A549 (cell line): ENCODE results near the gene FAM131C. TPM values are rescaled to one million over a fixed set of nuclear protein-coding genes. Genes with fewer than 3 reads are reported as not detected.

Experiments
- ATAC-seq, 2 experiments: fragments of 200-7000 bp in 1 of 2; fragments of >200 bp in 1 of 2; cut with Nextera tagmentation in 1 of 2; cut with Tn5 transposase in 1 of 2; 3 replicates each; pipeline versions ENCODE4 v1.8.0 to v1.9.1; 2018 to 2020; ENCODE audit warnings: mild to moderate bottlenecking in 1 of 2, moderate library complexity in 1 of 2
- CTCF ChIA-PET: fragments of 300-600 bp; sonication (Branson Sonifier 250); formaldehyde crosslinking; extraction: SDS; loops from one replicate; lab custom pipeline; 2021; ENCODE audit warnings: antibody characterized with exemption, inconsistent platforms; lab: Yijun Ruan, JAX
- POLR2A ChIA-PET: fragments of 350-600 bp; formaldehyde crosslinking; extraction: SDS; loops from one replicate; lab custom pipeline; 2021; ENCODE audit warnings: antibody characterized with exemption, inconsistent platforms; lab: Yijun Ruan, JAX
- DNase-seq, 2 experiments: peaks; one replicate each; pipeline versions ENCODE4 v3.0.0 to v3.0.0-alpha.2; 2011 to 2016; ENCODE audit warnings: low read depth in 1 of 2, low spot score in 1 of 2
- FAIRE-seq: peaks from 2 replicates; lab custom pipeline; 2011; peaks lifted over from hg19 to GRCh38; lab: Jason Lieb, UNC
- H3K27ac ChIP-seq, 2 experiments: fragments of >200 bp; sonication (Bioruptor Twin); formaldehyde crosslinking; 3 replicates each; pipeline ENCODE4 v1.5.1; 2016 to 2017
- H3K4me1 ChIP-seq: fragments of >200 bp; sonication (Bioruptor Twin); formaldehyde crosslinking; 3 replicates; pipeline ENCODE4 v1.6.1; 2016
- H3K4me2 ChIP-seq: fragments of >200 bp; sonication (Bioruptor Twin); formaldehyde crosslinking; 3 replicates; pipeline ENCODE4 v1.6.1; 2016
- H3K4me3 ChIP-seq: fragments of >200 bp; sonication (Bioruptor Twin); formaldehyde crosslinking; 3 replicates; pipeline ENCODE4 v1.5.1; 2016
- H3K9me3 ChIP-seq: fragments of >200 bp; sonication (Bioruptor Twin); formaldehyde crosslinking; 3 replicates; pipeline ENCODE4 v1.6.1; 2016
- BHLHE40 ChIP-seq: IDR thresholded peaks from 2 replicates; pipeline ENCODE4 v1.6.1; 2012; ENCODE audit warnings: low read depth, low read length, inconsistent platforms
- CEBPB ChIP-seq, 2 experiments: fragments of >200 bp in 1 of 2; sonication (Bioruptor Twin) in 1 of 2; formaldehyde crosslinking in 1 of 2; IDR thresholded peaks; 2 replicates each; pipeline ENCODE4 v1.6.1; 2012 to 2016
- CHD2 ChIP-seq: fragments of 150-350 bp; IDR thresholded peaks from 2 replicates; pipeline ENCODE4 v1.6.1; 2014; ENCODE audit warnings: low read length; ENCODE audit not compliant: partially characterized antibody
- EHMT2 ChIP-seq: fragments of 200-600 bp; sonication (generic); IDR thresholded peaks from 2 replicates; pipeline ENCODE4 v1.6.1; 2016; ENCODE audit warnings: antibody characterized with exemption, low read depth, mild to moderate bottlenecking, moderate library complexity
- ELK1 ChIP-seq: fragments of 150-350 bp; IDR thresholded peaks from 2 replicates; pipeline ENCODE4 v1.6.1; 2014; ENCODE audit warnings: low read depth, mild to moderate bottlenecking, low read length
- EP300 ChIP-seq, 2 experiments: fragments of >200 bp; sonication (Bioruptor Twin); formaldehyde crosslinking; IDR thresholded peaks; 2 replicates in 1 of 2; 3 replicates in 1 of 2; pipeline ENCODE4 v1.6.1; 2016 to 2017
- ESRRA ChIP-seq: fragments of 150-350 bp; IDR thresholded peaks from 2 replicates; pipeline ENCODE4 v1.6.1; 2014; ENCODE audit warnings: mild to moderate bottlenecking, low read length, borderline replicate concordance
- FOXS1 ChIP-seq: fragments of 250-450 bp; sonication (Bioruptor Pico); IDR thresholded peaks from 2 replicates; pipeline ENCODE4 v1.5.0; 2020; ENCODE audit warnings: mild to moderate bottlenecking, moderate library complexity
- HDAC2 ChIP-seq: fragments of 200-600 bp; sonication (generic); IDR thresholded peaks from 2 replicates; pipeline ENCODE4 v1.6.1; 2016
- NFE2L2 ChIP-seq: fragments of 150-350 bp; conservative IDR thresholded peaks from 2 replicates; pipeline ENCODE4 v1.6.1; 2014; ENCODE audit warnings: low read length
- PBX3 ChIP-seq: IDR thresholded peaks from 2 replicates; pipeline ENCODE4 v1.6.1; 2012
- PHF8 ChIP-seq: fragments of 200-600 bp; sonication (generic); IDR thresholded peaks from 2 replicates; pipeline ENCODE4 v1.6.1; 2016; ENCODE audit warnings: low read depth, mild to moderate bottlenecking, antibody characterized with exemption, moderate library complexity, borderline replicate concordance
- POLR2A ChIP-seq: IDR thresholded peaks from 2 replicates; pipeline ENCODE4 v1.6.1; 2012; ENCODE audit warnings: mild to moderate bottlenecking, low read length
- RAD21 ChIP-seq, 2 experiments: fragments of >200 bp in 1 of 2; sonication (Bioruptor Twin) in 1 of 2; formaldehyde crosslinking in 1 of 2; IDR thresholded peaks in 1 of 2; conservative IDR thresholded peaks in 1 of 2; 2 replicates in 1 of 2; 3 replicates in 1 of 2; pipeline ENCODE4 v1.6.1; 2012 to 2018; ENCODE audit warnings: inconsistent platforms in 1 of 2
- RARB ChIP-seq: fragments of 250-450 bp; sonication (Bioruptor Pico); IDR thresholded peaks from 2 replicates; pipeline ENCODE4 v1.8.0; 2021; ENCODE audit warnings: mild to moderate bottlenecking, moderate library complexity
- SMC3 ChIP-seq: fragments of >200 bp; sonication (Bioruptor Twin); formaldehyde crosslinking; IDR thresholded peaks from 3 replicates; pipeline ENCODE4 v1.6.1; 2018; ENCODE audit warnings: inconsistent platforms
- ZC3H11A ChIP-seq: fragments of 450-650 bp; IDR thresholded peaks from 2 replicates; pipeline ENCODE4 v1.6.1; 2014; ENCODE audit warnings: antibody characterized with exemption, mild to moderate bottlenecking
- WGBS: methylation state at CpG from one replicate; pipeline ENCODE4 v1.1.6; 2017; ENCODE audit errors: missing lambda C conversion rate; 5-methylcytosine and 5-hydroxymethylcytosine counted together
- polyA plus RNA-seq, 4 experiments: library from polyadenylated mRNA; depleted of rRNA in 3 of 4; stranded (reverse); fragments of >200 nt; fragmentation: RNase III in 1 of 4; extraction: RNeasy Plus Mini Kit Qiagen cat#74134 plus additional on column Dnase treatment in 1 of 4; gene quantifications; 2 replicates in 3 of 4; 3 replicates in 1 of 4; pipeline ENCODE4 v1.2.3, GENCODE V29; 2011 to 2017
- TF ChIP-seq, protein P1 (sequence below): fragments of >200 bp; sonication (Bioruptor Twin); formaldehyde crosslinking; IDR thresholded peaks from 2 replicates; pipeline ENCODE4 v1.6.1; 2016
- TF ChIP-seq, protein P2 (sequence below): fragments of >200 bp; sonication (Bioruptor Twin); formaldehyde crosslinking; IDR thresholded peaks from 3 replicates; pipeline ENCODE4 v1.5.1; 2016
- TF ChIP-seq, protein P3 (sequence below): IDR thresholded peaks from 2 replicates; pipeline ENCODE4 v1.6.1; 2012; ENCODE audit warnings: low read depth, borderline replicate concordance

The FAM131C gene
- polyA plus RNA-seq, 2 of the 4 experiments (the other 2 are of a cell fraction) = 2.3 to 6.7 TPM

- FAIRE-seq (no peak), ATAC-seq (no peak), DNase-seq (no peak)
- Histone ChIP-seq H3K9me3 (no peaks in the 10 kb centered on the region), H3K4me1 (peaks cover 60% of the 10 kb centered on the region), H3K27ac (peak overlapping the region; percentile 37 to 86; a peak in 4 of 6 replicates), H3K4me2 (no peak overlapping the region), H3K4me3 (no peak overlapping the region)
- 67% methylated on average over 4 of the region's 5 CpGs for WGBS
- no peak for TF ChIP-seq POLR2A
- peak; percentile 76 for TF ChIP-seq ZC3H11A
- no peak for TF ChIP-seq ELK1
- no peak for TF ChIP-seq PBX3
- TF ChIP-seq, protein P1, sequence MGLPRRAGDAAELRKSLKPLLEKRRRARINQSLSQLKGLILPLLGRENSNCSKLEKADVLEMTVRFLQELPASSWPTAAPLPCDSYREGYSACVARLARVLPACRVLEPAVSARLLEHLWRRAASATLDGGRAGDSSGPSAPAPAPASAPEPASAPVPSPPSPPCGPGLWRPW = no peak
- POLR2A ChIA-PET = no interaction called here
- CTCF ChIA-PET = interaction anchor here (0.8 to 12.5 kb wide), 15 partner anchors 12 to 163 kb away, joined by 3 to 318 read pairs (median 23); partner anchors contain the start of gene EPHA2
Measured at GRCh38 chr1:16080422-16081150, 7.1 kb upstream of the FAM131C start.

DNA sequence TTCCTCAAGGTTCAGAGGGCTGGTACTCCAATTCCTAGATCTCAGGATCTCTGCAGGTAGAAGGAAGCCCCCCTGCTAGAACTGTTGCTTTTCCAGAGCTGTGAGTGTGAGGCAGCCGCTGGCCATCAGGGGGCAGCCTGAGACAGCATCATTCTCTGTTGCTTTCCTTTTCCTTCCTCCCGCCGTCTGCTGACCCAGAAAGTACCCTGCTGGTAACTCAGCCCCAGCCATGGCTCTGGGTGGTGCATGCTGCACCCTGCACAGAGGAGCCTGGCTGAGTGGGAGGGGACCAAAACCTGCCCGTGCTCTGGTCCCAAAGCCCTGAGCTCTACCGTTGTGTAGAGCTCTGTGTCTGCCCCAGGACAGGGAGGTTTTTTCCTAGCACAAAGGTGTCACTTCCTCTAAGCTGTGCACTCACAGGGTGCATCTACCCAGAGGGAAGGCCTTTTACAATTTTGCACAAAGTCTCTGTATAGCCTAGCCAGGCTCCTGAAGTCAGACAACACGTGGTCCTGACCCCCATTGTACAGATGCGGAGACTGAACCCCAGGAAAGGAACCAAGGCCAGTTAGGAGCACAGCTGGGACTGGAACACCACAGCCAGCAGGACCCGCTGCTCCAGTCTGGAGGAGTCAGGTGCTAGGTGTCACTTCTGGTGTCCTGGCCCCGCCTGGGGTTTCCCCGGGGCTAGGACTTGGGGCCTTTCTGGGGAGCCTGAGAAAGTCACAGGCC lies 5.6 kb upstream of the FAM131C start:
- Histone ChIP-seq H3K9me3 (no peaks in the 10 kb centered on the region), H3K4me3 (no peak overlapping the region), H3K4me1 (peaks cover 72% of the 10 kb centered on the region), H3K27ac (peak overlapping the region; percentile 74 to 86), H3K4me2 (peak overlapping the region; percentile 57)
- FAIRE-seq (no peak), ATAC-seq (peak; percentile 58 to 78), DNase-seq (peak; percentile 52 to 76)
- ChIA-PET POLR2A (interaction anchor here (0.8 to 1.3 kb wide), 4 partner anchors 60 to 109 kb away, joined by 3 to 7 read pairs (median 3); no protein-coding TSS in a partner anchor), CTCF (interaction anchor here (0.6 to 12.5 kb wide), 51 partner anchors 9 to 287 kb away, joined by 3 to 318 read pairs (median 6); partner anchors contain the start of genes CPLANE2 and EPHA2)
- no peak for TF ChIP-seq RARB
- TF ChIP-seq SMC3 = peak; percentile 90
- no peak for TF ChIP-seq EP300 (IDR thresholded peaks at IDR 0.05)
- no peak for TF ChIP-seq NFE2L2
- TF ChIP-seq CHD2 = no peak
- peak; percentile 91 for TF ChIP-seq RAD21 (conservative IDR thresholded peaks at IDR 0.05 in 1 of 2, IDR thresholded peaks at IDR 0.05 in 1 of 2)
- TF ChIP-seq, protein P2, sequence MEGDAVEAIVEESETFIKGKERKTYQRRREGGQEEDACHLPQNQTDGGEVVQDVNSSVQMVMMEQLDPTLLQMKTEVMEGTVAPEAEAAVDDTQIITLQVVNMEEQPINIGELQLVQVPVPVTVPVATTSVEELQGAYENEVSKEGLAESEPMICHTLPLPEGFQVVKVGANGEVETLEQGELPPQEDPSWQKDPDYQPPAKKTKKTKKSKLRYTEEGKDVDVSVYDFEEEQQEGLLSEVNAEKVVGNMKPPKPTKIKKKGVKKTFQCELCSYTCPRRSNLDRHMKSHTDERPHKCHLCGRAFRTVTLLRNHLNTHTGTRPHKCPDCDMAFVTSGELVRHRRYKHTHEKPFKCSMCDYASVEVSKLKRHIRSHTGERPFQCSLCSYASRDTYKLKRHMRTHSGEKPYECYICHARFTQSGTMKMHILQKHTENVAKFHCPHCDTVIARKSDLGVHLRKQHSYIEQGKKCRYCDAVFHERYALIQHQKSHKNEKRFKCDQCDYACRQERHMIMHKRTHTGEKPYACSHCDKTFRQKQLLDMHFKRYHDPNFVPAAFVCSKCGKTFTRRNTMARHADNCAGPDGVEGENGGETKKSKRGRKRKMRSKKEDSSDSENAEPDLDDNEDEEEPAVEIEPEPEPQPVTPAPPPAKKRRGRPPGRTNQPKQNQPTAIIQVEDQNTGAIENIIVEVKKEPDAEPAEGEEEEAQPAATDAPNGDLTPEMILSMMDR = peak; percentile 76
- WGBS = 16% methylated on average over 5 of the region's 10 CpGs

DNA sequence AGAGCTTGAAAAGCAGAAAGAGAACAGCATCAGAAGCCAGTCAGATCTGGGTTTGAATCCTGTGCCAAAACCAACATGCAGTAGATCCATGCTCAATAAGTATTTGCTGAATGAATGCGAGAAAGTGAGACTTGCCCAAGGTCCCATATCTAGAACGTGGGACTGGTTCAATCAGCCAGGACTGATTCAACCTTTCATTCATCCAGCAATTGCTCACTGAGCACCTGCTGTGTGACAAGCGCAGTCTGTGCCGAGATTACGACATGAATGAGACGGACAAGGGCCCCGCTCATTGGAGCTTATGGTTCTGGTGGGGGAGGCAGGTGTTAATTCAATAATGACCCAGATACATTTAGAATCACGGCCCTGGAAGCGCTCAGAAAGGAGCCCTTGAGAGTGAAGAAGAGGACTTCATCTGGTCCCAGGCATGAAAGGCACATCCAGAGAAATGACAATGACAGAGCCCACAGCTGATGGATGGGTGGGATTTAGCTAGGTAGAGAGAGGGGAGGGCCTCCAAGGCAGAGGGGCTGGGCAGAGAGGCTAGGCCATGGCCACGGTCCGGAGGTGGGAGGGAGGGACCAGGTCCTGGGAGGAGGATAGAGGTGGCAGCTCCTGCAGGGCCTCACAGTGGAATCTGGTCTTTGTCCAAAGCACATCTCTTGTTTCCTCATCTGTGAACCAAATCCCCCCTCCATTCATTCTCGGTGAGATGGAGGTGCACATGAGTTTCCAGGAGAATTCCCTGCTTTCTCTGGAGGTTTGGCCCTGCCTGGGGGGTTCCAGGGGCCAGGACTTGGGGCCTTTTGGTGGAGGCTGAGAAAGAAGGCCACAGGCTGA lies 4.2 kb upstream of the FAM131C start:
- DNase-seq (no peak), FAIRE-seq (no peak), ATAC-seq (no peak)
- CTCF ChIA-PET = interaction anchor here (0.9 to 12.5 kb wide), 31 partner anchors 8 to 288 kb away, joined by 3 to 318 read pairs (median 11); partner anchors contain the start of genes CPLANE2 and EPHA2
- POLR2A ChIA-PET = no interaction called here
- 58% methylated on average over 12 of the region's 12 CpGs for WGBS
- Histone ChIP-seq H3K27ac (peak overlapping the region; percentile 95 to 100), H3K9me3 (no peaks in the 10 kb centered on the region), H3K4me1 (peaks cover 67% of the 10 kb centered on the region), H3K4me3 (no peak overlapping the region), H3K4me2 (peak overlapping the region; percentile 79)
- TF ChIP-seq HDAC2 (no peak), CEBPB (IDR thresholded peaks at IDR 0.05) (no peak), BHLHE40 (no peak), ESRRA (no peak), EHMT2 (no peak), PHF8 (no peak), NFE2L2 (no peak), FOXS1 (CRISPR knock-in tag) (no peak)
- TF ChIP-seq, protein P3, sequence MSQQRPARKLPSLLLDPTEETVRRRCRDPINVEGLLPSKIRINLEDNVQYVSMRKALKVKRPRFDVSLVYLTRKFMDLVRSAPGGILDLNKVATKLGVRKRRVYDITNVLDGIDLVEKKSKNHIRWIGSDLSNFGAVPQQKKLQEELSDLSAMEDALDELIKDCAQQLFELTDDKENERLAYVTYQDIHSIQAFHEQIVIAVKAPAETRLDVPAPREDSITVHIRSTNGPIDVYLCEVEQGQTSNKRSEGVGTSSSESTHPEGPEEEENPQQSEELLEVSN = no peak
